AG04450 (cell line): ENCODE data around the gene COPB2. TPM values are rescaled to one million over a fixed set of nuclear protein-coding genes. Genes with fewer than 3 reads are reported as not detected.

ENCODE experiments used
- CTCF ChIA-PET: fragments of 300-600, 350-600 bp; formaldehyde crosslinking; extraction: SDS; loops from one replicate; lab custom pipeline; 2022; ENCODE audit warnings: antibody characterized with exemption, inconsistent platforms; lab: Charles Lee
- POLR2A ChIA-PET: fragments of 350-600 bp; formaldehyde crosslinking; extraction: SDS; loops from one replicate; lab custom pipeline; 2021; ENCODE audit warnings: antibody characterized with exemption, inconsistent platforms; lab: Yijun Ruan, JAX
- DNase-seq: peaks from one replicate; pipeline ENCODE4 v3.0.0-alpha.2; 2011; ENCODE audit warnings: low read depth, low spot score
- H3K27ac ChIP-seq: one replicate; pipeline ENCODE4 v1.5.1; 2012; ENCODE audit warnings: low read depth, low read length, control low read depth
- H3K27me3 ChIP-seq: one replicate; pipeline ENCODE4 v1.6.0; 2012; ENCODE audit warnings: low read length; ENCODE audit not compliant: control insufficient read depth, insufficient read depth
- H3K4me3 ChIP-seq: 2 replicates; pipeline ENCODE4 v1.5.1; 2011; ENCODE audit warnings: mild to moderate bottlenecking, low read depth, low read length, control low read depth
- H3K9me3 ChIP-seq: 2 replicates; pipeline ENCODE4 v1.5.1; 2012; ENCODE audit warnings: low read length; ENCODE audit not compliant: control insufficient read depth, insufficient read depth
- CTCF ChIP-seq: IDR thresholded peaks from 2 replicates; pipeline ENCODE4 v1.5.1; 2011; ENCODE audit warnings: low read depth, low read length, control low read depth, inconsistent platforms
- polyA plus RNA-seq: library from polyadenylated mRNA; depleted of rRNA; stranded (reverse); fragments of >200 nt; gene quantifications from 2 replicates; pipeline ENCODE4 v1.2.3, GENCODE V29; 2011

The COPB2 gene
- polyA plus RNA-seq, 1 experiment: 331 TPM

DNA sequence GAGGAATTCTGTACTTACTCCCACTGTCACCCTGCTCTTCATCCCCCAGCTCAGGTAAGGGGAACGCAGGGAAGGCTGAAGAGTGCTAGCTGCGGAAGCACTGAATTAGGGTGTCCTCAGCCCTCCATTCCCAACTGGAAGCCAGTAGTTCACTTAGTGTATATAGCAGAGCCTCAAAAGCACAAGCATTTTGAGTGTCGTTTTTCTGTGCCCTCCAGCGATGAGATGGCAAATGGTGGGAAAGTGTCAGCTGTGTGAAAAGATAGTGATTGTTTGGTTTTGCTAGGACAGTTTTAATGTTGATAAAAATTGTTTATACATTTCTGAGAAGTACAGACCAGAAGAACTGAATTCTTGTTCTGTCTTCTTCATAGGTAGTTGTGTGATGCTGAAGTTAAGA, 34.8 kb downstream of the COPB2 start:
- Histone ChIP-seq H3K27me3 (no peaks in the 10 kb centered on the region), H3K27ac (no peak overlapping the region), H3K4me3 (no peak overlapping the region), H3K9me3 (no peaks in the 10 kb centered on the region)
- no peak for DNase-seq
- POLR2A ChIA-PET: interaction anchor here (1.1 to 1.4 kb wide), 2 partner anchors 35 to 243 kb away, joined by 3 to 6 read pairs; partner anchors contain the start of gene COPB2
- CTCF ChIA-PET: interaction anchor here (0.5 to 3.9 kb wide), 31 partner anchors 8 to 440 kb away, joined by 3 to 52 read pairs (median 6); partner anchors contain the start of gene MRPS22
- no peak for TF ChIP-seq CTCF

DNA sequence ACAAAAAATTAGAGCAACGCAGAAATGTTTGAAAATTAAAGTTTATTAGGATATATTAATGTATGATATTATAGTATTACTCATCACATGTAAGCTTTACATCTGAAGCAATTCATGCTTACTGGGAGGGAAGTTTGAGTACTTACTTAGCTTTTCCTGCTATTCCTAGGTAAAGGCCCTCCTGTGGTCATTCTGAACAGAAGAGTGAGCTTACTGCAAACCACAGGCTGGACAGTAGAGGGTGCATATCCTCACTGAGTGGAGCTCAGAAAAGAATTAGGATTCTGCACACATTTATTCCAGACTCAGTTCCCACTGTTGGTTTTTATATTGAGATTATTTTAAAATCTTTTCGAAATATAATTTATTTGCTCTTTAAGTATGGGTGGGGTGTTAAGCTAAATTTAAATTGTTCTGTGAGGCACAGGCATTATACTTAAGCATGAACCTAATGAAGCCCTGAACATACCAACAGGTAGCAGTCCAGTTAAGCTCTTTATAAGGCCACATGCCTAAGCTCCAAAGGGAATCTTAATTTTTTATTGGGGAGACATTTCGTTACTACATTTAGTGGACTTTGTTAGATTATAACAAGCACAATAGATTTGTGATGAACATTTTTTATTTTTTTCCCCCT, 35.4 kb downstream of the COPB2 start:
- no peak overlapping the region for H3K27ac ChIP-seq
- H3K4me3 ChIP-seq: no peak overlapping the region
- DNase-seq: peak; percentile 29
- H3K9me3 ChIP-seq: no peaks in the 10 kb centered on the region
- ChIA-PET CTCF (interaction anchor here (0.5 to 3.9 kb wide), 35 partner anchors 9 to 439 kb away, joined by 3 to 52 read pairs (median 5); partner anchors contain the start of genes COPB2 and MRPS22), POLR2A (interaction anchor here (0.6 to 1.4 kb wide), 6 partner anchors 8 to 395 kb away, joined by 3 to 6 read pairs (median 3); partner anchors contain the start of gene COPB2)
- TF ChIP-seq CTCF: peak; percentile 94
- H3K27me3 ChIP-seq: no peaks in the 10 kb centered on the region

GRCh38 chr3:139346771-139347170, 42.7 kb downstream of the COPB2 start:
- ChIA-PET POLR2A (no interaction called here), CTCF (interaction anchor here (0.7 to 1.9 kb wide), 5 partner anchors 234 to 424 kb away, joined by 3 to 7 read pairs (median 5); no protein-coding TSS in a partner anchor)
- H3K27ac ChIP-seq: no peak overlapping the region
- no peak for DNase-seq
- H3K4me3 ChIP-seq: no peak overlapping the region
- H3K27me3 ChIP-seq: no peaks in the 10 kb centered on the region
- no peak for TF ChIP-seq CTCF
- H3K9me3 ChIP-seq: no peaks in the 10 kb centered on the region; the same call in 1 of the 2 replicates

DNA sequence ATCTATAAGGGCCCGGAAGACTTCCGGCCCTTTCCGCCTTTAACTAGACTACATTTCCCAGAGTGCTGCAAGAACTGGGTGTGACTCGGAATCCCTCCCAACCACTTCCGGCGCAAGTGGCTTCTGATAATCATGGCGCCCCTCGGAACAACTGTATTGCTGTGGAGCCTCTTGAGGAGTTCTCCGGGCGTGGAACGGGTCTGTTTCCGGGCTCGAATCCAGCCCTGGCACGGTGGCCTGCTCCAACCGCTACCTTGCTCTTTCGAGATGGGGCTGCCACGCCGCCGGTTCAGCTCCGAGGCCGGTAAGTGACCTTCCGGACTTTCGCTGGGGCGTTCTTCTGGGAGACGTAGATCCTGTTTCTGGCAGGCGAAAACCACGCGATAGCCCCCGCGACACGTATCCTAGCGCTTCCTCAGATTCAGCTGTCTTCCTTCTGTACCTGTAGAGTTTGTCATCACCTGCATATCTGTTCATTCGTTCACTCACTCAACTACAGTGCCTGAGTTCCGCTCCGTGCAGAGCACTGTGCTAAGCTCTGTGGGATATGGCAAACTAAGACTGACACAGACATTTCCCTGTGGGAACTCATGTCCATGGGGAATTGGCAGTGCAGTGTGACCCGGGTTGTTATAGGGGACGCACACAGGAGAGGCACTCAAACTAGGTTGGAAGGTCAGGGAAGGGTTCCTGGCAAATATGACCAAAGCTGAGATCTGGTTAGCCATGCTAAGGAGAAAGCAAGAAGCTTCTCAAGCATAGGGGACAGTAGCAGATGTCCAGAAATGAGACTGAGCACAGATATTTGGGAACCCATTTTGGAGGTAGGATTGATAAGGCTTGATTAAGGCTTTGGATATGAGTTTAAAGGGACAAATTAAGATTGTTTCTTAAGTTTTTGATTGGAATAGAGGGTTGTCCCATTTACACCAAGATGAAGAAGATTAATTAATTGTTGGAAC, 45.3 kb downstream of the COPB2 start, which contains the start of gene MRPS22:
TSS of gene MRPS22 (plus strand) at position 126 of the 962 bp plus-strand sequence. CDS start at position 133, 7 bp downstream.
- Histone ChIP-seq H3K27me3 (no peaks in the 10 kb centered on the region), H3K4me3 (peak within 1 kb of the TSS; percentile 88), H3K9me3 (no peaks in the 10 kb centered on the region; the same call in 1 of the 2 replicates), H3K27ac (peak within 1 kb of the TSS; percentile 83)
- POLR2A ChIA-PET: interaction anchor here (1.0 kb wide), 1 partner anchor 10 kb away, joined by 3 read pairs; no protein-coding TSS in a partner anchor
- no peak for TF ChIP-seq CTCF
- CTCF ChIA-PET: interaction anchor here (0.6 to 3.0 kb wide), 3 partner anchors 10 to 398 kb away, joined by 3 to 52 read pairs (median 3); partner anchors contain the start of gene FOXL2
- DNase-seq: peak; percentile 74
